CD14-positive monocyte (primary cell): ENCODE measurements around the gene PSKH1. TPM values are rescaled to one million over a fixed set of nuclear protein-coding genes. Genes with fewer than 3 reads are reported as not detected.

ENCODE experiments used
- DNase-seq, 3 donors: peaks; one replicate each; pipeline ENCODE4 v3.0.0-alpha.2; 2011 to 2022
- H2AFZ ChIP-seq: 2 replicates; pipeline ENCODE4 v1.6.0; 2012; ENCODE audit warnings: mild to moderate bottlenecking, low read depth, low read length, inconsistent platforms; ENCODE audit not compliant: insufficient read depth, poor library complexity, severe bottlenecking
- H3K27ac ChIP-seq, 2 donors: 1 replicate in 1 of 2; 2 replicates in 1 of 2; pipeline ENCODE4 v1.5.1; 2012 to 2013; ENCODE audit warnings: low read length in 2 of 2, control low read depth in 1 of 2, inconsistent platforms in 1 of 2, low read depth in 1 of 2, mild to moderate bottlenecking in 1 of 2
- H3K27me3 ChIP-seq, 2 donors: one replicate each; pipeline versions ENCODE4 v1.6.0 to v1.6.1; 2011 to 2013; ENCODE audit warnings: low read length in 2 of 2; ENCODE audit not compliant: control insufficient read depth in 2 of 2, insufficient read depth in 2 of 2
- H3K36me3 ChIP-seq, 2 donors: replicated peaks in 1 of 2; 1 replicate in 1 of 2; 2 replicates in 1 of 2; pipeline versions ENCODE4 v1.5.1 to v1.6.1; 2012 to 2013; ENCODE audit warnings: low read length in 2 of 2, control low read depth in 1 of 2, inconsistent platforms in 1 of 2, mild to moderate bottlenecking in 1 of 2; ENCODE audit not compliant: insufficient read depth in 2 of 2, control insufficient read depth in 1 of 2
- H3K4me1 ChIP-seq, 2 donors: 1 replicate in 1 of 2; 2 replicates in 1 of 2; pipeline versions ENCODE4 v1.5.1 to v1.6.1; 2012 to 2013; ENCODE audit warnings: low read length in 2 of 2, control low read depth in 1 of 2, inconsistent platforms in 1 of 2, mild to moderate bottlenecking in 1 of 2, moderate library complexity in 1 of 2; ENCODE audit not compliant: insufficient read depth in 2 of 2, control insufficient read depth in 1 of 2
- H3K4me2 ChIP-seq: replicated peaks from 2 replicates; pipeline ENCODE3; 2012; ENCODE audit warnings: low read length, moderate library complexity, mild to moderate bottlenecking; ENCODE audit not compliant: poor library complexity, severe bottlenecking; ENCODE audit errors: extremely low read depth
- H3K4me3 ChIP-seq, 3 experiments: fragments of 200-600 bp in 1 of 3; sonication (generic) in 1 of 3; replicated peaks in 1 of 3; 1 replicate in 2 of 3; 2 replicates in 1 of 3; pipeline ENCODE4 v1.5.1; 2011 to 2013; ENCODE audit warnings: low read length in 3 of 3, mild to moderate bottlenecking in 3 of 3, control low read depth in 2 of 3, low read depth in 2 of 3, inconsistent platforms in 1 of 3, moderate library complexity in 1 of 3
- H3K79me2 ChIP-seq: 2 replicates; pipeline ENCODE4 v1.6.0; 2012; ENCODE audit warnings: mild to moderate bottlenecking, control low read depth, inconsistent platforms, low read length, moderate library complexity; ENCODE audit not compliant: insufficient read depth
- H3K9ac ChIP-seq: 2 replicates; pipeline ENCODE4 v1.6.0; 2017; ENCODE audit warnings: low read length, mild to moderate bottlenecking; ENCODE audit not compliant: insufficient read depth, poor library complexity, severe bottlenecking
- H3K9me3 ChIP-seq, 2 donors: replicated peaks in 1 of 2; 1 replicate in 1 of 2; 2 replicates in 1 of 2; pipeline versions ENCODE4 v1.5.1 to v1.6.1; 2012 to 2013; ENCODE audit warnings: low read length in 2 of 2, control low read depth in 1 of 2; ENCODE audit not compliant: control insufficient read depth in 1 of 2, insufficient read depth in 1 of 2
- H4K20me1 ChIP-seq: 2 replicates; pipeline ENCODE4 v1.6.0; 2012; ENCODE audit warnings: mild to moderate bottlenecking, low read length, control low read depth, moderate library complexity; ENCODE audit not compliant: insufficient read depth
- H3K27ac Mint-ChIP-seq, 7 donors: one replicate each; pipeline ENCODE4 v1.8.0; 2020; ENCODE audit warnings: mild to moderate bottlenecking in 7 of 7, mixed read lengths in 7 of 7, moderate library complexity in 6 of 7, inconsistent platforms in 2 of 7
- H3K27me3 Mint-ChIP-seq, 3 donors: one replicate each; pipeline ENCODE4 v1.8.0; 2021 to 2022; ENCODE audit warnings: low read depth in 3 of 3, mild to moderate bottlenecking in 3 of 3, mixed read lengths in 3 of 3, moderate library complexity in 3 of 3, inconsistent platforms in 1 of 3
- H3K36me3 Mint-ChIP-seq, 2 donors: one replicate each; pipeline ENCODE4 v1.8.0; 2020; ENCODE audit warnings: mixed read lengths in 2 of 2, inconsistent platforms in 1 of 2, mild to moderate bottlenecking in 1 of 2
- H3K4me1 Mint-ChIP-seq: one replicate; pipeline ENCODE4 v1.8.0; 2020; ENCODE audit warnings: mild to moderate bottlenecking, mixed read lengths
- H3K4me3 Mint-ChIP-seq, 2 donors: one replicate each; pipeline ENCODE4 v1.8.0; 2020; ENCODE audit warnings: mild to moderate bottlenecking in 2 of 2, mixed read lengths in 2 of 2, moderate library complexity in 1 of 2
- H3K9me3 Mint-ChIP-seq, 7 donors: one replicate each; pipeline ENCODE4 v1.8.0; 2020 to 2022; ENCODE audit warnings: mixed read lengths in 7 of 7, mild to moderate bottlenecking in 6 of 7, moderate library complexity in 6 of 7, inconsistent platforms in 2 of 7
- CTCF ChIP-seq: fragments of 200-600 bp; IDR thresholded peaks from one replicate; pipeline ENCODE4 v1.8.0; 2022; ENCODE audit warnings: antibody characterized with exemption, mild to moderate bottlenecking
- WGBS: methylation state at CpG from one replicate; pipeline ENCODE4 v1.1.5; 2013; ENCODE audit warnings: missing lambda C conversion rate; ENCODE audit not compliant: insufficient coverage; 5-methylcytosine and 5-hydroxymethylcytosine counted together
- intact Hi-C, 2 donors: fragments of 100-400 bp; cut with micrococcal nuclease; formaldehyde crosslinking; loops; one replicate each; pipeline versions ENCODE4 v1.15.0 to v1.15.1; 2023
- polyA plus RNA-seq, 3 donors: library from polyadenylated mRNA; depleted of rRNA in 1 of 3; unstranded in 2 of 3; stranded (reverse) in 1 of 3; fragments of 300-500 nt in 2 of 3; fragments of >200 nt in 1 of 3; fragmentation: Illumina TruSeq in 2 of 3; gene quantifications; 1 replicate in 2 of 3; 2 replicates in 1 of 3; pipeline ENCODE4 v1.2.3, GENCODE V29; 2012 to 2021

The PSKH1 gene
- polyA plus RNA-seq, 3 donors = 11.0 to 19.7 (median 16.8) TPM

- Histone ChIP-seq H3K9ac (no peak overlapping the region), H3K4me2 (no peak overlapping the region), H3K79me2 (peaks cover 4% of the 10 kb centered on the region), H3K4me3 (no peak overlapping the region), H4K20me1 (peaks cover 94% of the 10 kb centered on the region), H3K9me3 (no peaks in the 10 kb centered on the region), H3K4me1 (no peaks in the 10 kb centered on the region), H3K27me3 (no peaks in the 10 kb centered on the region), H2AFZ (no peak overlapping the region), H3K27ac (peak overlapping the region in 1 of 2 donors; percentile 20), H3K36me3 (peaks cover 55 to 89% of the 10 kb centered on the region in 2 donors)
- H3K27me3 Mint-ChIP-seq = peaks cover 0 to 2% (median 0%) of the 10 kb centered on the region in 3 donors
- DNase-seq = no peak
- H3K4me1 Mint-ChIP-seq = no peaks in the 10 kb centered on the region
- no peaks in the 10 kb centered on the region for H3K9me3 Mint-ChIP-seq
- intact Hi-C loops = loop anchor here in 1 of 2 donors (5.0 kb wide), 2 partner anchors 109 to 254 kb away; no protein-coding TSS in a partner anchor
- H3K36me3 Mint-ChIP-seq = peaks cover 40 to 71% of the 10 kb centered on the region in 2 donors
- no peak for TF ChIP-seq CTCF
- H3K4me3 Mint-ChIP-seq = no peak overlapping the region
- H3K27ac Mint-ChIP-seq = peak overlapping the region in 2 of 7 donors; percentile 42 to 64
- WGBS = 80% methylated on average over 13 of the region's 13 CpGs
These were observed 33.2 kb downstream of the PSKH1 start for GRCh38 chr16:67926181-67926750.

DNA sequence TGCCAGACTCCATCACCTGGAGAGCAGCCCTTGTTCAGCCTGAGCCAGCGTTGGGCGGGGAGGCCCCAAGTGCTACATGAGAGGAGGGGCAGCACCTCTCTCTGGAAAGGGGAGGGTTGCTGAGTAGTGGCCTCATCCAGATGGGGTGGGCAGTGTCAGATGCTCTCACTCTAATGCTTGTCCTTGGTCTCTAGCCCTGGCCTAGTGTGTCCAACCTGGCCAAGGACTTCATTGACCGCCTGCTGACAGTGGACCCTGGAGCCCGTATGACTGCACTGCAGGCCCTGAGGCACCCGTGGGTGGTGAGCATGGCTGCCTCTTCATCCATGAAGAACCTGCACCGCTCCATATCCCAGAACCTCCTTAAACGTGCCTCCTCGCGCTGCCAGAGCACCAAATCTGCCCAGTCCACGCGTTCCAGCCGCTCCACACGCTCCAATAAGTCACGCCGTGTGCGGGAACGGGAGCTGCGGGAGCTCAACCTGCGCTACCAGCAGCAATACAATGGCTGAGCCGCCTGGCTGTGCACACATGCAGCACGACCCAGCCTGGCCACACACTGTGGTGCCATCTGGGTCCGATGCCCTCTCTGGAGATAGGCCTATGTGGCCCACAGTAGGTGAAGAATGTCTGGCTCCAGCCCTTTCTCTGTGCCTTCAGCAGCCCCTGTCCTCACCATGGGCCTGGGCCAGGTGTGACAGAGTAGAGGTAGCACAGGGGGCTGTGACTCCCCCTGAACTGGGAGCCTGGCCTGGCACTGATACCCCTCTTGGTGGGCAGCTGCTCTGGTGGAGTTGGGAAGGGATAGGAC is 34.3 kb downstream of the PSKH1 start:
- no peak overlapping the region for H3K4me3 ChIP-seq
- H3K27me3 ChIP-seq = no peaks in the 10 kb centered on the region
- H3K4me2 ChIP-seq = no peak overlapping the region
- peaks cover 60 to 90% of the 10 kb centered on the region in 2 donors for H3K36me3 ChIP-seq
- peaks cover 0 to 2% (median 0%) of the 10 kb centered on the region in 3 donors for H3K27me3 Mint-ChIP-seq
- no peaks in the 10 kb centered on the region for H3K4me1 ChIP-seq
- intact Hi-C loops = loop anchor here in 1 of 2 donors (5.0 kb wide), 2 partner anchors 110 to 255 kb away; no protein-coding TSS in a partner anchor
- TF ChIP-seq CTCF = no peak
- 95% methylated on average over 20 of the region's 22 CpGs for WGBS
- H3K9me3 Mint-ChIP-seq = no peaks in the 10 kb centered on the region
- H3K9me3 ChIP-seq = no peaks in the 10 kb centered on the region
- peaks cover 94% of the 10 kb centered on the region for H4K20me1 ChIP-seq
- peak overlapping the region in 1 of 2 donors; percentile 20 for H3K27ac ChIP-seq
- H3K36me3 Mint-ChIP-seq = peaks cover 44 to 70% of the 10 kb centered on the region in 2 donors
- H3K9ac ChIP-seq = no peak overlapping the region
- no peaks in the 10 kb centered on the region for H3K4me1 Mint-ChIP-seq
- no peak overlapping the region for H2AFZ ChIP-seq
- DNase-seq = no peak
- H3K27ac Mint-ChIP-seq = no peak overlapping the region
- H3K4me3 Mint-ChIP-seq = no peak overlapping the region
- peaks cover 4% of the 10 kb centered on the region for H3K79me2 ChIP-seq
